A204.1 (cell line): Measurements from ENCODE around the gene MEPCE.

Experiments used
- FAIRE-seq: peaks from 2 replicates; lab custom pipeline; 2012; peaks lifted over from hg19 to GRCh38; lab: Jason Lieb, UNC

The MEPCE gene

GRCh38 chr7:100464791-100465190 is 35.2 kb downstream of the MEPCE start:
- no peak for FAIRE-seq

DNA sequence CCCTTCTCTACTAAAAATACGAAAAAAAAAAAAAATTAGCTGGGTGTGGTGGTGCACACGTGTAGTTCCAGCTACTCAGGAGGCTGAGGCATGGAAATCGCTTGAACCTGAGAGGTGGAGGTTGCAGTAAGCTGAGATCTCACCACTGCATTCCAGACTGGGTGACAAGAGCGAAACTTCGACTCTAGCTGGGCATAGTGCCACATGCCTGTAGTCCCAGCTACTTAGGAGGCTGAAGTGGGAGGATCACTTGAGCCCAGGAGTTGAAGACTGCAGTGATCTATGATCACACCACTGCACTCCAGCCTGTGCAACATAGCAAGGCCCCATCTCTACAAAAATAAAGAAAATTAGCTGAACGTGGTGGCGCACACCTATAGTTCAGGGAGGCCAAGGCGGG is 35.7 kb downstream of the MEPCE start:
- FAIRE-seq = no peak

DNA sequence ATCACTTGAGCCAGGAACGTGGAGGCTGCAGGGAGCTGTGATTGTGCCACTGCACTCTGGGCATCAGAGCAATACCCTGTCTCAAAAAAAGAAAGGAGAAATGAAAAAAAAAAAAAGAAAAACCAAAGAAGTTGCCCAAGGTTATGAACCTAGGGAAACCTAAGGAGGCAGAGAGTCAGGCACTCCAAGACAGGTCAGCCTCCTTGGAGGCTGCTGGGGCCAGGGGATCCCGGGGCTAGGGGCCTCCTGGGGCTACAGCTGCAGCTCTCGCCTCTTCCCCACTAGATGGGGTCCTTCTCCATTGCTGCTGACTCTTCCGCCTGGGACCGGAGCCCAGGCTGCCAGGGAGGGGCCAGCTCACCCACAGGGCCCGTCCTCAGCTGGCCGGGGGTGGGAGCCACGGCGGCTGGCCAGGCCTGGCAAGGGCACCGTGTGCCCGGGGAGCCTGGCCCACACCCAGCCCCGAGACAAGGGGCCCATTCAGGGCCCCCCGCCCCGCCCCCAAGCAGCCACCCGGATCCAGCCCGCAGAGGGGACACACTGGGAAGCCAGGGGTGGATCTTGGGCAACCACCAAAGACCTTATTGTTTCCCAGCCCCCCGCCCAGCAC is 36.2 kb downstream of the MEPCE start:
- no peak for FAIRE-seq

GRCh38 chr7:100466653-100467605 is 37.3 kb downstream of the MEPCE start:
- no peak for FAIRE-seq

DNA sequence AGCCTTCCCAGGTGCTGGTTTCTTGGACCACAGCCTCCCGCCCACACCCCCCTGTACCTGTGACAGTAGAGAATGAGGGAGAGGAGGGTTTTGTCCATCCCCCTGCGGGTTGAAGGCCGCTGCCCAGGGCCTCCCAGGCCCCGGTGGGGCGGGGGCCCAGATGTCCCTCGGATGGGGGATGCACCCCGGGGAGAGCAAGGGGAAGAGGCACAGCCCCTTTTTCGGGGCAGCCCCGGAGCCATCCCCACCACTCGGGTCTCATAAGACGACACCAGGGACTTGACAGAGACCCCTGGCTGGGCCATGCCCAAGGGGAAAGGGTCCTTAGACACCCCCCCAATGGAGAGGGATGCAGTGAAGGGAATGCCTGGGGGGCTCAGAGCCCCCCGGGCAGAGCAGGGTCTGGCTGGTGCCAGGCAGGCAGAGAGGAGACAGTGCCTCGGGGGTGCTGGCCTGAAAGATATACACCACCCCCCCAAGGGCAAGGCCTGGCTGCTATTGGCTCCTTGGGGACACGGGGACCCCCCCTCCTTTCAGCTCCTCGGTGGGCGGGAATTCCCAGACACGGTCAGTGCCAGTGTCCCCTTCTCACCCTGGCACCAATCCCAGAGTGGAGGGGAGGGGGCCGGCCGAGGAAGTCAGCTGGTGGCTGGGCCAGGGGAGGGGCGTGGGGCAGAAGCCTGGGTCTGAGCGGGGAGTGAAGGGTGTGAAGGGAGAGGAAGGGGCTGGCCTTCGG is 38.2 kb downstream of the MEPCE start:
- no peak for FAIRE-seq

DNA sequence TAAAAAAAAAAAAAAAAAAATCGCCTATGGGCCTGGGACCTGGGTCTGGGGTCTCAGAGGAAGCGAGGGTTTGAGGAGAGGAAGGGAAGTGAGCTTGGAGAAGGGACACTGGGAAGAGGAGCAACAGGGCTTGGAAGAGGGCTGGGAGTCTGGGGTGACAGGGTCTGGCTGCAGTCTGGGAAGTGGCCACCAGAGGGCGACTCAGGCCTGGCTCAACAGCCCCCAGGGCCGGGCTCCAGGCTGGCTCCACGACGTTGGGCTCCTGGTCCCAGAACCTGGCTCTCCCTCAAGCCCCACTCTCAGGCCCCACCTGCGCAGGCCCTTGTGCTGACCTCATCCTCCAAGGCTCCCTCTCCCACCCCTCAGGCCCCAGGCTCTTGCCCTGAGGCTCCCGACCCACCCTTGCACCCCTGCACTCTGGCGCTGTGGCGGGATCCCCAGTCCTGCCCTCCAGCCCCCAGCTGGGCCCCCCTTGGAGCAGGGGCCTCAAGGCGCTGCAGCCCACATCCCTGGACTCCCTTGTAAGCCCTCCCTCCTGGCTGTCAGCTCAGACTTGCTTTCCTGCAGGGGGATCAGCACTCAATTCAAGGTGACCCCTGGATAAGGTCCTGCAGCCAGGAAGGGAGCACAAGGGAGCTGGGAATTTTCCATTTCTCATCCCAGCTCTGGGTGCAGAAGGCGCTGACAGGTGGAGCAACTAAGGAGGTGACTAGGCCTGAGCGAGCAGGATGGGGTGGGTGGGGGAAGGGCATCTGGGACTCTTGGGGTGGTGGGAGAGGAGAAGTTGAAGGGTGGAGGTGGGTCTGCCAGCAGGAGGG is 39.8 kb downstream of the MEPCE start:
- FAIRE-seq = no peak

- FAIRE-seq = no peak
Measured at GRCh38 chr7:100471021-100471420, 41.4 kb downstream of the MEPCE start.

GRCh38 chr7:100472121-100472851 is 42.7 kb downstream of the MEPCE start:
- no peak for FAIRE-seq

DNA sequence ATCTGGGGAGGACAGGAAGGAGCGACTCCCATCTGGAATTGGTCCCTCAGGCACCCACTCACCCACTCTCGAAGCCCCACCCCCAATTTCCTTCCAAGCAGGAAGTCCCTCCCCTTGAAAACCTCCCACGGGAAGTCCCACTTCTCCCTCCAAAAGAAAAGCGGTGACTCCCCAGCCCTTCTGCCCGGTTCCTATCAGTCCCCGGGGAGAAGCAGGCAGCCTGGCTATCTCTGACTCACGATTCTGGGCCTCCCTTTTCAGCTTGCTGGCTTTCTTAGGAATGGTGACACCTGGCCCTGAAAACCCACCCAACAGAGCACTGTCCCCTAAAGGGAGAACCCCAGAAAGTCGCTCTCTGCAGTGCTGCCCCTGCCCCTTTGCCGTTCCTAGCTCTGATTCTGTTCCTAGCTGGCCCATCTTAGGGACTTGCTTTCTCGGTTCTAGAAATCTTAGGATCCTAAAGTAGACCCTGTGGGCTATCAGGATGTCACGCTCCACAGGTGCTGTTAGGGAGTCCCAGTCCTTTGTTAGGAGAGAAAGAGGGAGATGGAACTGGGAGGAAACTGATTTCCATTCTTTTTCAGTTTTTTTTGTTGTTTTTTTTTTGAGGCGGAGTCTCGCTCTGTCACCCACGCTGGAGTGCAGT is 43.3 kb downstream of the MEPCE start:
- no peak for FAIRE-seq

- no peak for FAIRE-seq
Measured at GRCh38 chr7:100475549-100475948, 45.9 kb downstream of the MEPCE start.

- no peak for FAIRE-seq
Measured at GRCh38 chr7:100476101-100476780, 46.6 kb downstream of the MEPCE start.

DNA sequence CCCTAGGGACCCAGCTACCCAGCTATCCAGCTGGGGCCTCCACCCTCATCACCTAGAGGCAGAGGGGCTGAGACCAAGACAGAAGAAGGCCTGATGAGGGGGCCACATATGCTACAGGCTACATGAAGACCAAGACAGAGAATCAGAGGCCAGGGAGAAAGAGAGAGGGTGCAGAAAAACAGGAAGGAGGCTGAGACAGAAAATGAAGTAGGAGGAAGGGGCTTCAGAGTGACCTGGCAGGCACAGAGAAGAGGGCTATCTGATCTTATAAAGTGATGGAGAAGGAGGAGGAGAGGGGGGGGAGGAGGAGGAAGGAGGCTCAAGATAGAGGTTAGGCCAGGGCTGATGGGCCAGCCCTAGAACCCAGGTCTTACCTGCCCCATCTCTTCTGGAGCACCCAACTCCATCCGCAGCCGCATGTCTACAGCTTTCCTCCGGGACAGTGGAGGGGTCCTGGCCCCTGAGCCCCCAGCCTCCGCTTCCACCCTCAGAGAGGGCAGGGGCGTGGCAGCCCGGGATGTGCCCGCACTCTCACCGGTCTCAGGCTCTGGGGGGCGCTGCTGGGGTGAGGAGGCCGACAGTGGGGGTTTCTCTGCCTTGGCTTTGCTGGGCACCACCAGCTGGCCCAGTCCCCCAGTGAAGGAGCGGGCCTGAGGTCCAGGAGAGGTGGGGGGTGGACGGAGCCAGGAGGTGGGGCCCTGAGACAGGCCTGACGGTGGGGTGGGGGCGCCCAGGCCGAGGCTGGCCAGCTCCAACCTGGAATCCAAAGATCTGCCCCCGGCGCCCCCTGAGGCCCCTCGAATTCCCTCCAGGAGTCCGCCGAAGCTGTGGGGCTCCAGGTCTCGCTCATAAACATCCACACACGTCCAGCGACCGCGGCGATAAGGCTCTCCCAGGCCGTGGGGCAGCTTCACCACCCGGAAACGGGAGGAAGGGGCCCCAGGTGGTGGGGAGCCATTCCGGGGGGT is 47.6 kb downstream of the MEPCE start:
- FAIRE-seq = no peak

DNA sequence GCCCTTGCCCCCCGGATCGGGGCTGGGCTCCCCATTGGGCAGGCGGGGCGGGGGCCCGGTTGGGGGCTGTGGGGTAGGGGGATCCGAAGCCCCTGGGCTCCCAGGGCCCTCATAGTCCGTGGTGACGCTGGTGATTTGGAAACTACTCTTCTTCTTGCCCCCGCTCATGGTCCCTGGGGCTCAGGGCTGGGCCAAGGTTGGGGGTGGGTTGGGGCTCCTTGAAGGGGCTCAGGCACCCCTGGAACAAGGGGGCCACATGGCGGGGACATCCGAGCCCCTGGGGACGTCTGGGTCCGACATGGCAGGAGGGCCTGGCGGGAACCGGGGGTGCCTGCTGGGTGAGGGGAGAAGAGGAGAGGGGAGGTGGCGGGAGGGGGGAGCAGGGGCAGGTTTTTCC is 48.2 kb downstream of the MEPCE start:
- no peak for FAIRE-seq

GRCh38 chr7:100478958-100479660 is 49.5 kb downstream of the MEPCE start, which contains the start of gene TSC22D4:
TSC22D4 (minus strand) TSS chr7:100479214; CDS start chr7:100478038, 1,176 bp downstream.
- no peak for FAIRE-seq

DNA sequence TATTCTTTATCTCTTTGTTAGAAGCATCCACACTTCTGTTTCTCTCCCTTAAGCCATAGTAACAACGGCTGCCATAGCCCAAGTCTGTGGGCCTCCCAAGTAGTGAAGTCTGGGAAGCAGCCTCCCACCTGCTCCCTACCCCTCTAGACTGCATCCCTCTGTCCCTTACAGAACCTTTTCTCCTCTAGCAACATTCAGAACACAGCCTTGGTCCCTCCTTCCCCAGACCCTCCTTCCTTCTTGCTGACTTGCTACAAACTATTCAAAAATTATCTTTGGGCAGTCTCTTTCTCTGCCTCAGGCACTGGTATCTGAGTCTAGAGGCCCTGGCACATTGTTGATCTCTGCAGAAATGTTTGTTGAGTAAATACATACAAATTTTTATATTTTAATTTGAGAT is 51.8 kb downstream of the MEPCE start:
- no peak for FAIRE-seq

- no peak for FAIRE-seq
Measured at GRCh38 chr7:100482728-100483089, 53.1 kb downstream of the MEPCE start.

GRCh38 chr7:100483090-100483721 is 53.6 kb downstream of the MEPCE start:
- FAIRE-seq = no peak
